ENCODE results near the gene OPN1MW.
"Not testable (repeated sequence)": the region's sequence is repeated elsewhere in the genome, so short reads cannot be mapped to it uniquely, and the experiment has no call there.

The OPN1MW gene

DNA sequence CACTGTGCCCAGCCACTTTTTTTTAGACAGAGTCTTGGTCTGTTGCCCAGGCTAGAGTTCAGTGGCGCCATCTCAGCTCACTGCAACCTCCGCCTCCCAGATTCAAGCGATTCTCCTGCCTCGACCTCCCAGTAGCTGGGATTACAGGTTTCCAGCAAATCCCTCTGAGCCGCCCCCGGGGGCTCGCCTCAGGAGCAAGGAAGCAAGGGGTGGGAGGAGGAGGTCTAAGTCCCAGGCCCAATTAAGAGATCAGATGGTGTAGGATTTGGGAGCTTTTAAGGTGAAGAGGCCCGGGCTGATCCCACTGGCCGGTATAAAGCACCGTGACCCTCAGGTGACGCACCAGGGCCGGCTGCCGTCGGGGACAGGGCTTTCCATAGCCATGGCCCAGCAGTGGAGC lies at the start of gene OPN1MW:
TSS of gene OPN1MW (plus strand) at position 301 of the 400 bp plus-strand sequence. CDS start at position 383, 82 bp downstream.
- DNase-seq = not testable (repeated sequence)

DNA sequence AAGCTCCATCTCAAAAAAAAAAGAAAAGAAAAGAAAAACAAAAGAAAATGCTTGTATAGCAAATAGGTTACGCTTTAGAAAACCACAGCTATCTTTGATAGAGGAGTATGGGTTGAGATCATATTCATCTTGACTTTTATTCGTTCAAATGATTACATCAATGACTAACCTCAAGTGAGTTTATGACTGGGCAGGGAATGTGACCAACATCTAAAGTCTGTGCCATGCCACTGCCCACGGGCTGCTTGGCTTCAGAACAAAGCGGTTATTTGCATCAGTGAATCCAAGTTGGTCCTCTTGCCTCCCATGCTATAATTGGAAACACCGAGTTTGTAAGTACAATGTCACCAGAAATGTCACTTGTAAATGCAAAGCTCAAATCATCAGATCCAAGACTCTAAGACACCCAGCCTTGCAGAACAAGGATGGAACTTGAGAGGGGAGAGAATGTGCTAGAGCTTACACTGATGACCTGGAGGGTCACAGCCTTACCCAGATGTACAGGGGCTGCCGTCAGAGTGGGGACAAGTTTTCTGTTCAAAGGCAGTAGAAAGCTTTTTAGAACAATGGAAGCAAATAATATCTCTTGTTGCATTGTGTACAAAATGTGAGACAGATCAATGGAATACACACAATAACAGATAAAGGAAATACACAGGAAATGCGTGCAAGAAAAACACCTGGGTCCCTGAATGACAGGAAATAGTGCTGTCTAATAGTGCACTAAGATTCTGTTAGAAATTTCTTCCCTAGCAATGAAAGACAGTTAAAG lies 46.8 kb upstream of the OPN1MW start:
- DNase-seq = no peak

DNA sequence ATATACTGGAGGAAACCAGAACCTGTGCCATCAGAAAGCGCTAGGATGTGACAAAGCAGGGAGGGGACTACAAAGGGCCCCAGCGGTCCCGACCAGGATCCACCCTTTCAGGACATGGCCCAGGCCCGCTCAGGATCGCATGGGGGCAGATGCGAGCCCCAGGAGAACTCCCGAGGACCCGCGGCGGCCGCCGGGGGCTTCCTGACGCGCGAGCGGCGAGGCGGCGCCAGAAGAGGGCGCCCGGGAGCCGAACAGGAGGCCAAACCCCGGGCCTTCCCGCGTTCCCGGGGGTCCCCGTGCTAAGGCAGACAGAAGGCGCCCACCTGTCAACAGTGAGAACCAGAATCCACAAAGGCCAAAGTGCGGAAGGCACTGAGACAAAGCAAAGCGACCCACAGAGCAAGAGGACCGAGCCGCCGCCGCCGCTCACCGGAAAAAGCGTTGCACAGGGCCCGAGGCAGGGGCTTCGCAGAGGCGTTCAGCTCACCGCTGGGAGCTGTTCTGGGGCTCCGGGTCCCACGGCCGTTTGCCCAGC lies 45.7 kb upstream of the OPN1MW start:
- peak; percentile 51 to 63 for DNase-seq

DNA sequence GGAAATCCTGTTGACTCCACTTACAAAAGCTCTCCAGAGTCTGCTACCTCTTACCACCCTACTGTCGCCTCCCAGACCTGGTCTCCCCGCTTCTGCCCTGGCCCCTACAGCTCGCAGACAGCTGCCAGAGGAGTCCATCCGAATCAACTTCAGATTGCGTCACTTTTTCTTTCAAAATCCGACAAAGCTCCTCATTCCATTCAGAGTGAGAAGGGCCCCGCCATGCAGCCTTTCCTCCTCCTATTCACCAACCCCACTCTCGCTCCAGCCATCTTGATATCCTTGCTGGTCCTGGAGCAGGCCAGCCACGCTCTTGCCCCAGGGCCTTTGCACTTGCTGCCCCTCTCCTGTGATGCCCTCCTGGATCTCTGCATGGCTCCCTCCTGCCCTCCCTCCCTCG lies 43.5 kb upstream of the OPN1MW start:
- no peak for DNase-seq

DNA sequence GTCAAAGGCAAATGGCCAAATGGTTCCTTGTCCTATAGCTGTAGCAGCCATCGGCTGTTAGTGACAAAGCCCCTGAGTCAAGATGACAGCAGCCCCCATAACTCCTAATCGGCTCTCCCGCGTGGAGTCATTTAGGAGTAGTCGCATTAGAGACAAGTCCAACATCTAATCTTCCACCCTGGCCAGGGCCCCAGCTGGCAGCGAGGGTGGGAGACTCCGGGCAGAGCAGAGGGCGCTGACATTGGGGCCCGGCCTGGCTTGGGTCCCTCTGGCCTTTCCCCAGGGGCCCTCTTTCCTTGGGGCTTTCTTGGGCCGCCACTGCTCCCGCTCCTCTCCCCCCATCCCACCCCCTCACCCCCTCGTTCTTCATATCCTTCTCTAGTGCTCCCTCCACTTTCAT lies 42.2 kb upstream of the OPN1MW start:
- no peak for DNase-seq

DNA sequence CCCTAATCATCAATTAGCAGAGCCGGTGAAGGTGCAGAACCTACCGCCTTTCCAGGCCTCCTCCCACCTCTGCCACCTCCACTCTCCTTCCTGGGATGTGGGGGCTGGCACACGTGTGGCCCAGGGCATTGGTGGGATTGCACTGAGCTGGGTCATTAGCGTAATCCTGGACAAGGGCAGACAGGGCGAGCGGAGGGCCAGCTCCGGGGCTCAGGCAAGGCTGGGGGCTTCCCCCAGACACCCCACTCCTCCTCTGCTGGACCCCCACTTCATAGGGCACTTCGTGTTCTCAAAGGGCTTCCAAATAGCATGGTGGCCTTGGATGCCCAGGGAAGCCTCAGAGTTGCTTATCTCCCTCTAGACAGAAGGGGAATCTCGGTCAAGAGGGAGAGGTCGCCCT lies 41.7 kb upstream of the OPN1MW start:
- no peak for DNase-seq

DNA sequence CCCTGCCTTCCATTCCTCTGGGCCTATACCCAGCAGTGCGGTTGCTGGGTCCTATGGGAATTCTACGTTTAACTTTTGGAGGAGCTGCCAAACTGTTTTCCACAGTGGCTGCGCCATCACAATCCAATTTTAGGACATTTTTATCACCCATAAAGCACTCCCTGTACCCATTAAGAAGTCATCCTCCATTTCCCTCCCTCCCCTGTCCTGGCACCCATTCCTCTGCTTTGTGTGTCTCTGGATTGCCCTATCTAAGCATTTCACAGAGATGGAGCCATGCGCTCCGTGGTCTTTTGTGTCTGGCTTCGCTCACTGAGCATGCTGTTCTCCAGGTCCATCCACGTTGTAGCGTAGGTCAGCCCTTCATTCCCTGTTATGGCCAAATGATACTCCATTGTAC lies 40.0 kb upstream of the OPN1MW start:
- no peak for DNase-seq

DNA sequence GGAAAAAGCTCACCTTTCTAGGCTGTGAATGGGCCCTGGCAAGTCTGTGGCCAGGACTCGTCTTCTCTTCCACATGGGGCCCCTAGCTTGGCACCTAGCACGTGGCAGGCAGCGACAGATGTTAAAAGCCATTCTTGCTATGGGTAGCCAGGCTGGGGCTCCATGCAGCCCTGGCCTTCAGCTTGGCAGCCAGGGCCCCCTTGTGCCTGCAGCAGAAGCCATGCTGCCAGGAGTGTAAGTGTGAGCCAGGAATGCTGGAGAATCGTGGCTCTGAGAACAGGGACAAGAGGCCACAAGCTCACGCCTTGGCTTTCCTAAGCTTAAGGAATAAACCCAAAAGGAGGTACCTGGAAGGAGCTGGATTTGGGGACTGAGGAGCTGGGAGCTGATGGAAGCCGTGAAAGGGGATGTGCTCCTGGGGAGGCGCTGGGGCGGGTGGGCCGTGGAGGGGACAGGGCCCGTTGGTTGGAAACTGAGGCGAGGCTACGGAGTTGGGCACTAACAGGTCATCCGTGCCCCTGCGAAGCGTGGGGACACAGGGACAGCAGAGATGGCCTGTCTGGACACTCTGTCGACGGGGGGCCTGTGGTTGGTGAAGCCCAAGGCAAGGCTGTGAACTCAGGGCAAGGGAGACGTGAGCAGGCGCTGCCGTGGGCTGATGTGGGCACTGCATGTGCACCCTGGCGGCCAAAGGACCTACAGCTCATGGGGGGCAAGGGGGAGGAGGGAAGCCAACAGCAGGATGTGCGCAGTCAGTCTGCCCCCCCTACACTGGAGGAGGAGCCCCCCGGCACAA lies 39.2 kb upstream of the OPN1MW start:
- DNase-seq = no peak

DNA sequence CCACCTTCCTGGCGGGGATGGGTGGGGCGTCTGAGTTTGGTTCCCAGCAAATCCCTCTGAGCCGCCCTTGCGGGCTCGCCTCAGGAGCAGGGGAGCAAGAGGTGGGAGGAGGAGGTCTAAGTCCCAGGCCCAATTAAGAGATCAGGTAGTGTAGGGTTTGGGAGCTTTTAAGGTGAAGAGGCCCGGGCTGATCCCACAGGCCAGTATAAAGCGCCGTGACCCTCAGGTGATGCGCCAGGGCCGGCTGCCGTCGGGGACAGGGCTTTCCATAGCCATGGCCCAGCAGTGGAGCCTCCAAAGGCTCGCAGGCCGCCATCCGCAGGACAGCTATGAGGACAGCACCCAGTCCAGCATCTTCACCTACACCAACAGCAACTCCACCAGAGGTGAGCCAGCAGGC lies 38.4 kb upstream of the OPN1MW start, which contains the start of gene OPN1LW:
TSS of gene OPN1LW (plus strand) at position 234 of the 400 bp plus-strand sequence. CDS start at position 275, 41 bp downstream.
- not testable (repeated sequence) for DNase-seq

DNA sequence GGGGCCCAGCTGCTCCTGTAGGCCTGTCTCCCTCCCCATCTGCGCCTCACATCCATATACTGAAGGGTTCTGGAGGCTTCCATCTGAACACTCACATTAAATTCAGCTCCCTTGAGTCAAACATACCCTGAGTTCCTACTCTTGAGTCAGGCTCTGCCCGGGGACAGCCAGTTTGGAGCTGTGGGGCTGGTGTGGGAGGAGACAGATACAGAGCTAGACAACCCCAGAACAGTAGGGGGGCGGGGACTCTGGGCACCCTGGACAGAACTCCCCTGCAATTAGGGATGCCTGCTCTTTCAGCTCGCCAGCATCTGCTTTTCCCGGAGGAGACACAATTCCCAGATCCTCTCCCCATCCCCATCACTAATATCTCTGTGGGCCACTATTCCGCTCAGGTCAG lies 31.4 kb upstream of the OPN1MW start:
- not testable (repeated sequence) for DNase-seq

DNA sequence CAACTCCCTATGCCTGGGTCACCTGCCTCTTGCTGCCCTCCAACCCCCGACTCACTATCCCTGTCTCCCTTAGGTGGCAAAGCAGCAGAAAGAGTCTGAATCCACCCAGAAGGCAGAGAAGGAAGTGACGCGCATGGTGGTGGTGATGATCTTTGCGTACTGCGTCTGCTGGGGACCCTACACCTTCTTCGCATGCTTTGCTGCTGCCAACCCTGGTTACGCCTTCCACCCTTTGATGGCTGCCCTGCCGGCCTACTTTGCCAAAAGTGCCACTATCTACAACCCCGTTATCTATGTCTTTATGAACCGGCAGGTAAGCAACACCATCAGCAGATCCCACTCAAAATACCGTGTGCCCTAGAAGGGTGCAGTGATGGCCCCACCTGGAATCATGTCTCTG lies 26.2 kb upstream of the OPN1MW start:
- DNase-seq = not testable (repeated sequence)

DNA sequence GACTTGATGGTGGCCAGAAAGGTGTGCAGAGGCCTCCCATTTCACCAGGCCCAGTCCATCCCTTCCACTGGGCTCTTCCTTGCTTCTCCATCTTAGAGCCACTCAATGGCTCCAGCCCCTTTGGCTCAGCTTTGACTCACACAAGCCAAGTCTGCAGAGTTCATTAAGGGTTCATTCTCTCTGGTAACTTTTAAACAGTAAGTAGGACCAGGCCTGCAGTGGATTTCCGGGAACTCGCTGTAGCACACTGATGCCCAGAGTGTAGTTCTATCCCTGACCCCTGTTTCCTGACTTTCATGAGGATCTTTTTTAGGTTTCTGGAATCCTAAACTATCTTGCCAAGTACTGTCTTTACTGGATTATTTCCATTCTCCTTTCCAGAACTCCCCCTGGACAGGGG lies 25.2 kb upstream of the OPN1MW start:
- not testable (repeated sequence) for DNase-seq

DNA sequence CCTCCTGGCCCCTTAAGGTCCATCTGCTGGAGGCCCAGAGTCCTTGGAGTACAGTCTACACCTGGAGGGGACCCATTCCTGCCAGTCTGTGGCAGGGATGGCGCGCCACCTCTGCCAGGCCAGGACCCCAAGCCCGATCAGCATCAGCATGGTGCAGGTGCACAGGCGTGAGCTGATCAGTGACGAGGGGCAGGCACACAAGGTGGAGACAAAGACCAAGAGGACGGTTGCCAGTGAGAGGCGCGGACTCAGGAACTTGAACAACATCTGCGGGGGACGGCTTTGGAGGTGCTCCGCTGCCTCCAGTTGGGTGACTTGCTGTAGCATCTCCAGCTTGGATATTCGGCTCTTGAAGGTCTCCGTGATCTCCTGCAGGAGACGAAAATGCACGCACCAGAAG lies 23.1 kb upstream of the OPN1MW start:
- DNase-seq = not testable (repeated sequence)

DNA sequence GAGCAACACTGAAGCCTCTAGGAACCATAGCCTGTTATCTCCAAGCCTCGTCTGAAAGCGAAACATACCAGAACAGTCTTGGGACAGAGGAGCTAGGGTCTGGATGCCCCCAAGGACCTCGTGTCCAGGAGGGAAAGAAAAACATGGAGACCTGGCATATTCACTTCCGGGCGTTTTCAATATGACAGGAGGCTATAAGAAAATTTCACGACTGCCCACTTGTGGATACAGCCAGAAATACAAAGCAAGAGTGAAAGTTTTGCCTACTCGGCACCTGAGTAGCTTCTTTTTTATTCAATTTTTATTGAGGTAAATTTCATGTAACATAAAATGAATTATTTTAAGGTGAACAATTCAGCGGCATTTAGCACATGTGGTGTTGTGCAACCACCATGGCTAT lies 17.5 kb upstream of the OPN1MW start:
- DNase-seq = not testable (repeated sequence)

DNA sequence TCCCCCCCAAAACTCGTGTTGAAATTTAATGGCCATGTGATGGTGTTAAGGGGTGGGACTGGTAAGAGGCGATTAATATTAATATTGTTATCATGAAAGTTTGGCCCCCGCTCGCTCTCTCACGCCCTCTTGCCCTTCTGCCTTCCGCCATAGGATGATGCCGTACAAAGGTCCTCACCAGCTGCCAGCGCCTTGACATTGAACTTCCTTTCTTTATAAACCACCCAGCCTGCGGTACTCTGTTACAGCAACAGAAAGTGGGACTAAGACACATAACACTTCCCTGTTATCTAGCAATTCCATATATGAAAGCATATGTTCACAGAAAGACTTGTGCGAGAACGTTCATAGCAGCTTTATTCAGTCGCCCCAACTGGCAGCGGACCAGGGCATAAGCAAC lies 14.0 kb upstream of the OPN1MW start:
- not testable (repeated sequence) for DNase-seq

DNA sequence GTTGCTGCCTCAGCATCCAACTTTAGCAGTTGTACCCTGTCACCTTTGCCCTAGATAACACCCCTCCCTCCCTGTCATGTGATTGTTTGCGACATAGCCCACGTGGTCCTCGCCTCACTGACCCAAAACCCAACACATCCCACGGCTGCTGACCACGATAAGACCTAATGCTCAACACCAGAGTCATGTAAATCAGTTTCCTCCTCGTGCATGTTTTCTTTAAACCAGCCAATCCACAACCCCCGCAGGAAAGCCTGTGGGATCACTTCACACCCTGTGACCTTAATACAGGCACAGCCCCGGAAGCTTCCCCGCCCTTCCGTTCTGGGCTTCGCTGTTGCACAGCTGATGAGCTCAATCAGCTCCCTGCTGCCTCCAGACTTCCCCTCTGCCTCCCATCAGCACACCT lies 9.9 kb upstream of the OPN1MW start:
- not testable (repeated sequence) for DNase-seq

DNA sequence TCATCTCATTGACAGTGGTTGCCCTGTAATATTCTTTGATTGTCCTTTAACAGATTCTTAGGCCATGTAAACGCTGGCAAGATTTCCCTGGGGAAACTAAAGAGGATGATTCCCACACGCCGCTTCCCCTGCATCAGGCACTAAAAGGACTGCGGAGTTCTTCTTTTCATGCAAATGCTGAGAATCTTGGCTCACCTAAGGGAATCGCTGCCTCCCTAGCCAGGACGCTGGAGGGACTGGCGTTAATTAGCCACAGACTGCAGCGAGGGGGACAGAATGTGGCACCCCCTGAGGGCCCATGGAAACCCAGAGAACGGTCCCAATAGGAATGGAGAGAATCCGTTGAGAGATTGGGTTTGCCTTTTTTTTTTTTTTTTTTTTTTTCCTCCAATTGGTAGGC lies 8.0 kb upstream of the OPN1MW start:
- not testable (repeated sequence) for DNase-seq

DNA sequence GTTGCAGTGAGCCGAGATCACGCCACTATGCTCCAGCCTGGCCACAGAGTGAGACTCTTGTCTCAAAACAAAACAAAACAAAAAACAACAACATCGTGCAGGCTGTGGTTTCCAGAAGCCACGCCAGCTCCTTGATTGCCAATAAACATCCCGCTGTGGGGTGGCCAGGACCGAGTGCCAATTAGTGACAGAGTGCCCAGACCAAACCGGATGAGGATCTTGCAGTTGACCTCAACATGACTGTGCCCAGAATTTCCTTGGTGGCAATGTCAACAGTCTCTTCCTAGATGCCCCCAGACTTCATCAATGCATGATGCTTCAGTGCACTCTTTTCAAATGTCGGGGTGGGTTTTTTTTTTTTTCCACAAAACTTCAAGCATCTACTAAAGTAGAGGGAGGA lies 1.4 kb downstream of the OPN1MW start:
- not testable (repeated sequence) for DNase-seq

DNA sequence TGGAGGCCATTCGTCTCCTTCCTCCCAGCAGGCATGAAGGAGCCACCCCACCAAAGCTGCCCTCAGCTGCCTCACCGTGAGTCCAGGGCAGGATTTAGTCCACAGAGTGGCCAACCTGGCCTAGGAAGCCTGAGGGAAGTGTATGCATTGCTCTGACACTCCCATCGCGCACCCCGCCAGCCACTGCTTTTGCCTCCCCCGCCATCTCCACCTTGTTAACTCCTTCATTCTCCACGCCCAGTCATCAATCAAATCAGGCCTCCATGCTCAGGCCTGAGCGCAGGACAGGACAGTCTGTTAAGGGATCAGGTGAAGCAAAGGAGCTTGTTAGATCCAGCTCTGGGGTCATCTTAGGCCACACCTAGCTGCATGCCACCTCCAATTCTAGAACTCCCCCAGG lies 10.4 kb downstream of the OPN1MW start:
- not testable (repeated sequence) for DNase-seq

DNA sequence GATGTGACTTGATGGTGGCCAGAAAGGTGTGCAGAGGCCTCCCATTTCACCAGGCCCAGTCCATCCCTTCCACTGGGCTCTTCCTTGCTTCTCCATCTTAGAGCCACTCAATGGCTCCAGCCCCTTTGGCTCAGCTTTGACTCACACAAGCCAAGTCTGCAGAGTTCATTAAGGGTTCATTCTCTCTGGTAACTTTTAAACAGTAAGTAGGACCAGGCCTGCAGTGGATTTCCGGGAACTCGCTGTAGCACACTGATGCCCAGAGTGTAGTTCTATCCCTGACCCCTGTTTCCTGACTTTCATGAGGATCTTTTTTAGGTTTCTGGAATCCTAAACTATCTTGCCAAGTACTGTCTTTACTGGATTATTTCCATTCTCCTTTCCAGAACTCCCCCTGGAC lies 11.9 kb downstream of the OPN1MW start:
- DNase-seq = not testable (repeated sequence)

DNA sequence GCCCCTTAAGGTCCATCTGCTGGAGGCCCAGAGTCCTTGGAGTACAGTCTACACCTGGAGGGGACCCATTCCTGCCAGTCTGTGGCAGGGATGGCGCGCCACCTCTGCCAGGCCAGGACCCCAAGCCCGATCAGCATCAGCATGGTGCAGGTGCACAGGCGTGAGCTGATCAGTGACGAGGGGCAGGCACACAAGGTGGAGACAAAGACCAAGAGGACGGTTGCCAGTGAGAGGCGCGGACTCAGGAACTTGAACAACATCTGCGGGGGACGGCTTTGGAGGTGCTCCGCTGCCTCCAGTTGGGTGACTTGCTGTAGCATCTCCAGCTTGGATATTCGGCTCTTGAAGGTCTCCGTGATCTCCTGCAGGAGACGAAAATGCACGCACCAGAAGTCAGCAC lies 14.1 kb downstream of the OPN1MW start:
- not testable (repeated sequence) for DNase-seq

DNA sequence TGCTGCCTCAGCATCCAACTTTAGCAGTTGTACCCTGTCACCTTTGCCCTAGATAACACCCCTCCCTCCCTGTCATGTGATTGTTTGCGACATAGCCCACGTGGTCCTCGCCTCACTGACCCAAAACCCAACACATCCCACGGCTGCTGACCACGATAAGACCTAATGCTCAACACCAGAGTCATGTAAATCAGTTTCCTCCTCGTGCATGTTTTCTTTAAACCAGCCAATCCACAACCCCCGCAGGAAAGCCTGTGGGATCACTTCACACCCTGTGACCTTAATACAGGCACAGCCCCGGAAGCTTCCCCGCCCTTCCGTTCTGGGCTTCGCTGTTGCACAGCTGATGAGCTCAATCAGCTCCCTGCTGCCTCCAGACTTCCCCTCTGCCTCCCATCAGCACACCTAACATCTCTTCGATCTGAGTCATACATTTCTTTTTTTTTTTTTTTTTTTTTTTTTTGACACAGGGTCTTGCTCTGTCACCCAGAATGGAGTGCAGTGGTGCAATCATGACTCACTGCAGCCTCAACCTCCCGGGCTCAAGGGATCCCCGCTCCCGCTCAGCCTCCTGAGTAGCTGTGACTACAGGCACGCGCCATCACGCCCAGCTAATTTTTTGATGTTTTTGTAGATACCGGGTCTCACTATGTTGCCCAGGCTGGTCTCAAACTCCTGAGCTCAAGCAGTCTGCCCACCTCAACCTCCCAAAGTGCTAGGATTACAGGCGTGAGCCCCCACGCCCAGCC lies 27.4 kb downstream of the OPN1MW start:
- not testable (repeated sequence) for DNase-seq

DNA sequence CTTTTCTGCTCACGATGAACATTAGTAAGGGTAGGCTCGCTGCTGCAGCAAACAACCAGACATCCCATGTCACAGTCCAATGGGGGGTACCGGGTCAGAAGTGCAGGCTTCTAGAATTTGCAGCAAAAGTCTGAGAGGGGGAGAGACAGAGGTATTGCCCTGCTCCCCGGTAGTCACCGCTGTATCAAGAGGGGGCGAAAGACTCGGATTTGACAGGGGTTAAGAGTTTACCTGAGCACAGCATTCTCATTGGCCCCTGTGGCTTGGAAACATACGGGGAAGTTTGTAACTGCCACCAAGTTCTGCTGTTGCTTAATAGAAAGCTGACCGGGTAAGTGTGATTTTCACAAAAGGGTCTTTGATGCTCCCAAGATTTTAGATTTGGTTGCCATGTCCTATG lies 28.7 kb downstream of the OPN1MW start:
- DNase-seq = not testable (repeated sequence)
